ENCODE data around the gene NEU2. TPM values are rescaled to one million over a fixed set of nuclear protein-coding genes. Genes with fewer than 3 reads are reported as not detected.

The NEU2 gene
- total RNA-seq, 1 donor from 2014 or later = not detected

DNA sequence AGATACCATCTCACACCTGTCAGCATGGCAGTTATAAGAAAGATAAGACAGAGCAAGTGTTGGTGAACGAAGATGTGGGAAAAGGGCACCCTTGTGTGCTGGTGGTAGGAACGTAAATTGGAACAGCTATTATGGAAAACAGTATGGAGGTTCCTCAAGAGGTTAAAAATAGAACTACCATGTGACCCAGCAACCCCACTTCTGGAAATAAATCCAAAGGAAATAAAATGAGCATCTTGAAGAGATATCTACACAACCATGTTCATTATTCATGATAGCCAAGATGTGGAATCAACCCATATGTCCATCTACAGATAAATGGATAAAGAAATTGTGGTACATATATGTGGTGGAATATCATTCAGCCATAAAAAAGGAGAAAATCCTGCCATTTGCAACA, 46.3 kb upstream of the NEU2 start:
- Mint-ChIP-seq H3K36me3 (ENCODE audit: unreplicated experiment) (peaks cover 8% of the 10 kb centered on the region), H3K27me3 (ENCODE audit: unreplicated experiment) (peaks cover 4% of the 10 kb centered on the region), H3K9me3 (ENCODE audit: unreplicated experiment) (no peaks in the 10 kb centered on the region), H3K27ac (ENCODE audit: unreplicated experiment) (no peak overlapping the region), H3K4me3 (ENCODE audit: unreplicated experiment) (no peak overlapping the region), H3K4me1 (ENCODE audit: low read depth, unreplicated experiment) (no peaks in the 10 kb centered on the region)
- DNase-seq = no peak
- TF ChIP-seq, protein P1, sequence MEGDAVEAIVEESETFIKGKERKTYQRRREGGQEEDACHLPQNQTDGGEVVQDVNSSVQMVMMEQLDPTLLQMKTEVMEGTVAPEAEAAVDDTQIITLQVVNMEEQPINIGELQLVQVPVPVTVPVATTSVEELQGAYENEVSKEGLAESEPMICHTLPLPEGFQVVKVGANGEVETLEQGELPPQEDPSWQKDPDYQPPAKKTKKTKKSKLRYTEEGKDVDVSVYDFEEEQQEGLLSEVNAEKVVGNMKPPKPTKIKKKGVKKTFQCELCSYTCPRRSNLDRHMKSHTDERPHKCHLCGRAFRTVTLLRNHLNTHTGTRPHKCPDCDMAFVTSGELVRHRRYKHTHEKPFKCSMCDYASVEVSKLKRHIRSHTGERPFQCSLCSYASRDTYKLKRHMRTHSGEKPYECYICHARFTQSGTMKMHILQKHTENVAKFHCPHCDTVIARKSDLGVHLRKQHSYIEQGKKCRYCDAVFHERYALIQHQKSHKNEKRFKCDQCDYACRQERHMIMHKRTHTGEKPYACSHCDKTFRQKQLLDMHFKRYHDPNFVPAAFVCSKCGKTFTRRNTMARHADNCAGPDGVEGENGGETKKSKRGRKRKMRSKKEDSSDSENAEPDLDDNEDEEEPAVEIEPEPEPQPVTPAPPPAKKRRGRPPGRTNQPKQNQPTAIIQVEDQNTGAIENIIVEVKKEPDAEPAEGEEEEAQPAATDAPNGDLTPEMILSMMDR (IDR thresholded peaks at IDR 0.05; ENCODE audit: partially characterized antibody, unreplicated experiment) = no peak

GRCh38 chr2:232993231-232993821, 39.1 kb upstream of the NEU2 start:
- TF ChIP-seq, protein P1 (IDR thresholded peaks at IDR 0.05; ENCODE audit: partially characterized antibody, unreplicated experiment) = no peak
- no peak overlapping the region for H3K4me3 Mint-ChIP-seq (ENCODE audit: unreplicated experiment)
- no peaks in the 10 kb centered on the region for H3K4me1 Mint-ChIP-seq (ENCODE audit: low read depth, unreplicated experiment)
- no peak for DNase-seq
- H3K36me3 Mint-ChIP-seq (ENCODE audit: unreplicated experiment) = no peaks in the 10 kb centered on the region
- no peaks in the 10 kb centered on the region for H3K9me3 Mint-ChIP-seq (ENCODE audit: unreplicated experiment)
- no peak overlapping the region for H3K27ac Mint-ChIP-seq (ENCODE audit: unreplicated experiment)
- no peaks in the 10 kb centered on the region for H3K27me3 Mint-ChIP-seq (ENCODE audit: unreplicated experiment)

GRCh38 chr2:232994446-232994845, 38.0 kb upstream of the NEU2 start:
- H3K27ac Mint-ChIP-seq (ENCODE audit: unreplicated experiment) = no peak overlapping the region
- TF ChIP-seq, protein P1 (IDR thresholded peaks at IDR 0.05; ENCODE audit: partially characterized antibody, unreplicated experiment) = no peak
- no peak for DNase-seq
- H3K36me3 Mint-ChIP-seq (ENCODE audit: unreplicated experiment) = no peaks in the 10 kb centered on the region
- H3K4me1 Mint-ChIP-seq (ENCODE audit: low read depth, unreplicated experiment) = peaks cover 6% of the 10 kb centered on the region
- H3K9me3 Mint-ChIP-seq (ENCODE audit: unreplicated experiment) = peaks cover 3% of the 10 kb centered on the region
- peaks cover 5% of the 10 kb centered on the region for H3K27me3 Mint-ChIP-seq (ENCODE audit: unreplicated experiment)
- no peak overlapping the region for H3K4me3 Mint-ChIP-seq (ENCODE audit: unreplicated experiment)

GRCh38 chr2:232997749-232998665, 34.5 kb upstream of the NEU2 start:
- Mint-ChIP-seq H3K4me3 (ENCODE audit: unreplicated experiment) (no peak overlapping the region), H3K27ac (ENCODE audit: unreplicated experiment) (no peak overlapping the region), H3K9me3 (ENCODE audit: unreplicated experiment) (peaks cover 3% of the 10 kb centered on the region), H3K4me1 (ENCODE audit: low read depth, unreplicated experiment) (peaks cover 8% of the 10 kb centered on the region), H3K27me3 (ENCODE audit: unreplicated experiment) (peaks cover 8% of the 10 kb centered on the region), H3K36me3 (ENCODE audit: unreplicated experiment) (no peaks in the 10 kb centered on the region)
- no peak for DNase-seq
- TF ChIP-seq, protein P1 (IDR thresholded peaks at IDR 0.05; ENCODE audit: partially characterized antibody, unreplicated experiment) = no peak

DNA sequence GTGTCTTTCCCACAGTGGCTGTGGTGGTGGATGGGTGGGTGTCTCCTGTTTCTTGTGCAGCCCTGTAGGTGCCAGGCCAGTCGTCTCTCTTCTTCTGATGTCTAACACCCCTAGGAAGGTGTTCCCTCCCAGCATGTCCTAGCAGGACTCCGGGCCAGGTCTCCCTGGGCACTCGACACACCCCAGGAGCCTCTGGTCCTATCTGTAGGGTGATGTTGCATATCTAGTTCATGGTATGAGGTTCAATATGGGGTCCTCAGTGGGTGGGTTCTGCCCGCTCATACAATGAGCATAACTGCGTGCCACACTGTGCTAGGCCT, 33.8 kb upstream of the NEU2 start:
- peaks cover 12% of the 10 kb centered on the region for H3K4me1 Mint-ChIP-seq (ENCODE audit: low read depth, unreplicated experiment)
- DNase-seq = no peak
- H3K27me3 Mint-ChIP-seq (ENCODE audit: unreplicated experiment) = peaks cover 11% of the 10 kb centered on the region
- no peak overlapping the region for H3K4me3 Mint-ChIP-seq (ENCODE audit: unreplicated experiment)
- TF ChIP-seq, protein P1 (IDR thresholded peaks at IDR 0.05; ENCODE audit: partially characterized antibody, unreplicated experiment) = no peak
- peaks cover 4% of the 10 kb centered on the region for H3K36me3 Mint-ChIP-seq (ENCODE audit: unreplicated experiment)
- H3K9me3 Mint-ChIP-seq (ENCODE audit: unreplicated experiment) = peaks cover 3% of the 10 kb centered on the region
- H3K27ac Mint-ChIP-seq (ENCODE audit: unreplicated experiment) = no peak overlapping the region
